HCT116 (cell line): ENCODE measurements around the gene CCDC188. TPM values are rescaled to one million over a fixed set of nuclear protein-coding genes. Genes with fewer than 3 reads are reported as not detected.

Experiments
- ATAC-seq: fragments of 200-7000 bp; cut with Tn5 transposase; 2 replicates; pipeline ENCODE4 v1.9.1; 2020; ENCODE audit warnings: mild to moderate bottlenecking, moderate library complexity
- BruUV-seq: library from RNA; stranded (reverse); fragments of 400-500 nt; replicated peaks from 2 replicates; lab custom pipeline; 2021; lab: Mats Ljungman, UMichigan
- CTCF ChIA-PET: fragments of 300-600 bp; sonication (Branson Sonifier 250); formaldehyde crosslinking; loops from one replicate; lab custom pipeline; 2021; ENCODE audit warnings: antibody characterized with exemption; lab: Charles Lee
- POLR2A ChIA-PET: fragments of 300-600, 350-600 bp; sonication (Branson Sonifier 250); formaldehyde crosslinking; loops from one replicate; lab custom pipeline; 2021; ENCODE audit warnings: antibody characterized with exemption; lab: Charles Lee
- RAD21 ChIA-PET, 2 experiments: fragments of 300-600 bp; sonication (Branson Sonifier 250); formaldehyde crosslinking; loops; one replicate each; lab custom pipeline; 2023; ENCODE audit warnings: low total read pairs in 2 of 2; ENCODE audit not compliant: uncharacterized antibody in 2 of 2, unreplicated experiment in 2 of 2, low non-redundant PET in 1 of 2; lab: Charles Lee
- DNase-seq: peaks from one replicate; pipeline ENCODE4 v3.0.0-alpha.2; 2010; ENCODE audit warnings: low read depth, low spot score
- H2AFZ ChIP-seq: fragments of 200-600 bp; shearing (Covaris generic), sonication (generic); 2 replicates; pipeline ENCODE4 v1.6.1; 2017; ENCODE audit warnings: low read depth, mixed run types, mixed read lengths, antibody characterized with exemption, low read length; ENCODE audit not compliant: poor library complexity, severe bottlenecking
- H3K27ac ChIP-seq: 2 replicates; pipeline ENCODE4 v1.5.1; 2012; ENCODE audit warnings: low read depth, low read length
- H3K27me3 ChIP-seq: fragments of 200-600 bp; sonication (generic); 2 replicates; pipeline ENCODE4 v1.6.1; 2016; ENCODE audit warnings: mixed run types, low read length, mixed read lengths; ENCODE audit not compliant: insufficient read depth
- H3K36me3 ChIP-seq, 2 experiments: fragments of 200-500 bp in 1 of 2; fragments of 200-600 bp in 1 of 2; sonication (Bioruptor generic) in 1 of 2; sonication (generic) in 1 of 2; 2 replicates each; pipeline versions ENCODE4 v1.5.1 to v1.6.1; 2014 to 2016; ENCODE audit warnings: low read length in 2 of 2, inconsistent platforms in 1 of 2, mixed read lengths in 1 of 2, mixed run types in 1 of 2; ENCODE audit not compliant: insufficient read depth in 2 of 2, control insufficient read depth in 1 of 2
- H3K4me1 ChIP-seq, 2 experiments: fragments of 200-600 bp in 1 of 2; sonication (generic) in 1 of 2; 2 replicates each; pipeline versions ENCODE4 v1.5.1 to v1.6.1; 2012 to 2017; ENCODE audit warnings: low read length in 2 of 2, inconsistent platforms in 1 of 2, mild to moderate bottlenecking in 1 of 2, mixed read lengths in 1 of 2, mixed run types in 1 of 2, moderate library complexity in 1 of 2; ENCODE audit not compliant: insufficient read depth in 2 of 2, control insufficient read depth in 1 of 2
- H3K4me2 ChIP-seq: fragments of 200-600 bp; sonication (generic); 2 replicates; pipeline ENCODE4 v1.6.1; 2017; ENCODE audit warnings: mixed run types, low read length, mixed read lengths
- H3K4me3 ChIP-seq, 2 experiments: fragments of 200-600 bp in 1 of 2; sonication (generic) in 1 of 2; replicated peaks in 1 of 2; 2 replicates each; pipeline ENCODE4 v1.5.1; 2011 to 2016; ENCODE audit warnings: low read length in 2 of 2, control low read depth in 1 of 2, low read depth in 1 of 2, mild to moderate bottlenecking in 1 of 2, mixed read lengths in 1 of 2, mixed run types in 1 of 2
- H3K79me2 ChIP-seq: fragments of 200-600 bp; sonication (generic); 2 replicates; pipeline ENCODE4 v1.6.1; 2017; ENCODE audit warnings: mild to moderate bottlenecking, mixed run types, low read length, moderate library complexity, mixed read lengths; ENCODE audit not compliant: insufficient read depth
- H3K9ac ChIP-seq: fragments of 200-600 bp; sonication (generic); 2 replicates; pipeline ENCODE4 v1.6.1; 2016; ENCODE audit warnings: low read length, mixed read lengths
- H3K9me2 ChIP-seq: fragments of 200-600 bp; sonication (generic), shearing (Covaris generic); 2 replicates; pipeline ENCODE4 v1.6.1; 2017; ENCODE audit warnings: mixed run types, mild to moderate bottlenecking, moderate library complexity; ENCODE audit not compliant: insufficient read depth
- H3K9me3 ChIP-seq, 2 experiments: fragments of 200-500 bp in 1 of 2; fragments of 200-600 bp in 1 of 2; sonication (Bioruptor generic) in 1 of 2; sonication (generic) in 1 of 2; 2 replicates each; pipeline ENCODE4 v1.6.1; 2014 to 2017; ENCODE audit warnings: low read length in 2 of 2, mixed read lengths in 2 of 2, inconsistent platforms in 1 of 2, low read depth in 1 of 2, mild to moderate bottlenecking in 1 of 2, mixed run types in 1 of 2, moderate library complexity in 1 of 2; ENCODE audit not compliant: control insufficient read depth in 1 of 2, insufficient read depth in 1 of 2
- H4K20me1 ChIP-seq: fragments of 200-600 bp; sonication (generic), shearing (Covaris generic); 2 replicates; pipeline ENCODE4 v1.6.1; 2017; ENCODE audit warnings: mixed run types, mild to moderate bottlenecking, moderate library complexity; ENCODE audit not compliant: insufficient read depth
- POLR2AphosphoS5 ChIP-seq: IDR thresholded peaks from 2 replicates; pipeline ENCODE4 v1.6.1; 2011; ENCODE audit warnings: mild to moderate bottlenecking, low read depth, low read length, moderate library complexity
- REST ChIP-seq: IDR thresholded peaks from 2 replicates; pipeline ENCODE4 v1.6.1; 2012; ENCODE audit warnings: low read depth
- SIN3A ChIP-seq: IDR thresholded peaks from 2 replicates; pipeline ENCODE4 v1.6.1; 2012; ENCODE audit warnings: low read depth
- ZBTB33 ChIP-seq: IDR thresholded peaks from 2 replicates; pipeline ENCODE4 v1.6.1; 2011; ENCODE audit warnings: mild to moderate bottlenecking, low read length, moderate library complexity; ENCODE audit not compliant: insufficient replicate concordance; ENCODE audit errors: extremely low read depth
- ZNF274 ChIP-seq: fragments of 200-500 bp; sonication (Bioruptor generic); IDR thresholded peaks from 2 replicates; pipeline ENCODE4 v1.6.1; 2014; ENCODE audit warnings: mild to moderate bottlenecking, low read depth, low read length, inconsistent platforms
- intact Hi-C: fragments of 100-400 bp; cut with micrococcal nuclease; formaldehyde crosslinking; loops from 2 replicates; pipeline ENCODE4 v1.10.0; 2022
- total RNA-seq: library from RNA; stranded (reverse); gene quantifications from one replicate; pipeline ENCODE4 v1.2.1, GENCODE V29; 2021; ENCODE audit not compliant: unreplicated experiment

CCDC188 gene
- total RNA-seq, 1 experiment from 2014 or later: not detected

DNA sequence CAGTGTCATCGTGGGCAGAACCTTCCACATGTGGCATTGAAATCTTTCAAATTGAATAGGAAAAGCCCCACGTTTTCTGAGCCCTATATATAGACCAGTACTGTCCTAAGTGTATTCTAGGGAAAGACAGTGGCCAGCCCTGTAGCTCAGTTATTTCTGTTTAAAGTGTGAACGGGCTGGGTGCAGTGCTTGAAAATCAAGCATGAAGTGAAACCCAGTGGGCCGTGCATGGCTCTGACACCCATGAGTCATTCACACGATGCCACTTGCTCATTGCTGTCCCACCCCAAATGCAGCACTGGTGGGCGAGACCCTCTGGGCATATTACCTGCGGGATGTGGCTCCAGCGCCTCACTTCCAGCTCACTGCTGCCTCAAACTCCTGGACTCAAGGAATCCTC lies 29.8 kb upstream of the CCDC188 start:
- TF ChIP-seq POLR2AphosphoS5: no peak
- TF ChIP-seq ZBTB33: no peak
- no peak for TF ChIP-seq SIN3A
- no peak for TF ChIP-seq REST
- TF ChIP-seq ZNF274: no peak
- ChIA-PET RAD21 (no interaction called here), CTCF (no interaction called here), POLR2A (no interaction called here)
- no peak overlapping the region for H3K9ac ChIP-seq
- H2AFZ ChIP-seq: no peak overlapping the region
- H3K79me2 ChIP-seq: no peaks in the 10 kb centered on the region
- no peaks in the 10 kb centered on the region for H3K36me3 ChIP-seq
- no peaks in the 10 kb centered on the region for H3K9me3 ChIP-seq
- no peak overlapping the region for H3K4me2 ChIP-seq
- BruUV-seq: no TSS peak
- intact Hi-C loops: no loop called here
- no peak overlapping the region for H3K27ac ChIP-seq
- no peaks in the 10 kb centered on the region for H4K20me1 ChIP-seq
- no peaks in the 10 kb centered on the region for H3K9me2 ChIP-seq
- no peaks in the 10 kb centered on the region for H3K27me3 ChIP-seq
- no peak overlapping the region for H3K4me3 ChIP-seq
- no peaks in the 10 kb centered on the region; a peak in 1 of 4 replicates for H3K4me1 ChIP-seq
- DNase-seq (no peak), ATAC-seq (peak; percentile 7; the same call in 1 of the 2 replicates)
